Endometrial microvascular endothelial cells (primary cell): ENCODE results near the gene SH3GL2. TPM values are rescaled to one million over a fixed set of nuclear protein-coding genes. Genes with fewer than 3 reads are reported as not detected.
"Not testable (repeated sequence)": the region's sequence is repeated elsewhere in the genome, so short reads cannot be mapped to it uniquely, and the experiment has no call there.

Source experiments
- in situ Hi-C: cut with HindIII; loops from 2 replicates; pipeline ENCODE4 v1.10.0; 2017; ENCODE audit warnings: low sequenced_read_pairs, low pct_unique_long_range_greater_than_20kb; ENCODE audit errors: inconsistent ontology term
- total RNA-seq: library from RNA; depleted of rRNA; stranded (reverse); fragments of >200 nt; gene quantifications from one replicate; pipeline ENCODE4 v1.2.3, GENCODE V29; 2015; ENCODE audit errors: inconsistent ontology term

Gene SH3GL2
- total RNA-seq, 1 donor from 2014 or later: not detected

DNA sequence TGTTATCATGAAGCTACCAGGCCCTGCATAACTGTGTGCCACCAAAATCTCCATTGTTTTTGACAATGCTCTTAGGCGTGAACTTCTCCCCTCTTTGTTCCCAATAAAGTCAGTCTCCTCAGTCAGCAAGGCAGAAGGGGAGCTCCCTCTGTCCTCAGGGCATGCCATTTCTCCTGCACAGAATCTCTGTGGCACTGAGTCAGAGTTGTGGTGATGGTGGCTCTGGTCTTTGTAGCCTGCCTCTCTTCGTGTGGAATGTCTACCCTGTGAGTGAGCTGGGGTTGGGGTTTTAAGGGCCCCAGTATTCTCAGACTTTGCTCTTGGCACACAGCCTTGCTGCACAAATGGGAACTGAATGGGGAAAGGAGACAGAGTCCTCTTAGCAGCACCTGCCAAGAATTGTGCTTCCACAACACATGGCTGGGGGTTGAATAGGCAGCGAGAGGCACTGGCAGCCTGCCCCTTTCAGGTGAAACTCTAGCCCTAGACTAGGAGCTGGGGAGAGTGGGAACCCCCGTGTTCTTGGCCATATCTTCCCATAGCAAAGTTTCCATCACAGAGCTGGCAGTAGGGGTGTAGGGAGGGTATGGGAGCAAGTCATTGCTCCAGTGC, 146.6 kb downstream of the SH3GL2 start:
- in situ Hi-C loops: no loop called here

DNA sequence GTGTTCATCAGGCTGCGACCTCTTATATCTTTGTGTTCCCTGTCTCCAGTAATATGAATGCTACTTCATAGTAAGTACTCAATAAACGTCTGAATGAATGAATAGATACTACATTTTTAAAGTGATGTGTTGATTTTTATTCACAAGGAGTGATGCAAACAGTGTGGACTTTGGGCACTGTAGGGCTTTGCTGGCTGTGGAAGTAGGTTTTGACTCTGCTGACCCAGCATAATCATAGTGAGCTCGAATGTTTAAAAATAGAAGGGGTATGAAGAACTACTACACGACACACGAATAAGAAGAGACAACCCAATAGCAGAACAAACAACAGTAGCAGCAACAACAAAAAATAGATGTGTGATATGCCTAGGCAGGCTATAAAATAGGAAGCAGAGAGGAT, 147.4 kb downstream of the SH3GL2 start:
- in situ Hi-C loops: no loop called here

DNA sequence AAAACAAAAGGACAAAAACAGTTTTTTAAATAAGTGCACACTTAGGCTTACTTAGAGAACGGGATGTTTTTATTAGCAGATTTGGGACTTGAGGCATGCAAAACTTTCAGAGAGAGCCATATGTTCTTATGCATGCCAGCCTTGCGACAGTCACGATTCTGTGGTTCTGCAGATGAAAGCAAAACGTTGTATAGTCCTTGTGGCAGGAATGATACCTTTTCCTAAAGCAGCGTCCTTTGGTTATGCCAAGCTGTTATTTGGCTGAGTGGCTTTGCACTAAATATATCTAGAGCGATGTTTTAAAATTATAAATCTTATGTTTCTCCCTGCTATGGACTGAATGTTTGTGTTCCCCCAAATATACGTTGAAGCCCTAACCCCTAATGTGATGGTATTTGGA, 152.0 kb downstream of the SH3GL2 start:
- in situ Hi-C loops: no loop called here

DNA sequence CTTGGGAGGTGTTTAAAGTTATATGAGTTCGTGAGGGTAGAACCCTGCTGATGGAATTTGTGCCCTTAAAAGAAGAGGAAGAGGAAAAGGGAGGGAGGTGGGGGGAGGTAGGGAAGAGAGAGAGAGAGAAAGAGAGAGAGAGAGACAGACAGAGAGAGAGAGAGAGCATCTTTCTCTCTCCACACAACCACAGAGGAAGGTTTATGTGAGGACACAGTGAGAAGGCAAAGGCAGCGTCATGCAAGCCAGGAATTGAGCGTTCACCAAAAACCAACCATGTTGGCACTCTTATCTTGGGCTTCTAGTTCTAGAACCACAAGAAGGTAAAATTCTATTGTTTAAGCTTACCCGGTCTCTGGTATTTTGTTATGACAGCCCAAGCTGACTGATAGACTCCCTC, 152.4 kb downstream of the SH3GL2 start:
- in situ Hi-C loops: no loop called here

DNA sequence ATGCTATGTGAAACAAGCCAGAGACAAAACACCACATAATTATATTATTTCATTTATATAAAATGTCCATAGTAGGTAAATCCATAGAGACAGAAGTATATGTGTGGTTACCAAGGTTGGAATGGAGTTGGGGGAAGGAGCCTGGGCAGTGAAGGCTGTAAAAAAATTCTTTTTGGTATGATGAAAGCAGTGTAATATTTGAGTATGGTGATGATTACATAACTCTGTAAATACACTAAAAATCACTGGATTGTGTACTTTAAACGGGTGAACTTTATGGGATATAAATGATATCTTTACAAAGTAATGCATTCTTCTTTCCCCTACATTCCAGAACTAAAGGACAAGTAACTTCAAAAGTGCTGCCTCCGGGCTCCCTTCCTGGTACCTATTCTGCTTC, 155.8 kb downstream of the SH3GL2 start:
- in situ Hi-C loops: no loop called here

DNA sequence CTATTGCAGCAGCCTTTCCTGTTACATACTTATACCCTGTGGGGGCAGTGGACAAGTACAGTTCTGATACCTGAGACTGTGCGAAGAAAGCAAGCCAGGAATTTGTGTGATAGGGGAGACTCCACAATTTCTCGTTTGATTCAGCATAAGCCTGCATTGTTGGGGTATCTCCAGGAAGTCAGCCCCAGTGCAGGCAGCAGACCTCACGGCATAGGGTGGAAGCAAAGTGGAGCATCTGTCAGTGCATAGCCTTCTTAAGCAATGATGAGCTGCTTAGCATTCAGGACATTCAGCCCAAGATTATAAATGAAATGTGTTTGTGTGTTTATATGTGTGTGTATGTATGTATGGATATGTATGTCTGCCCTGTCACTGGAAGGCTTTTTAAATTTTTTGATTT, 157.0 kb downstream of the SH3GL2 start:
- in situ Hi-C loops: no loop called here

DNA sequence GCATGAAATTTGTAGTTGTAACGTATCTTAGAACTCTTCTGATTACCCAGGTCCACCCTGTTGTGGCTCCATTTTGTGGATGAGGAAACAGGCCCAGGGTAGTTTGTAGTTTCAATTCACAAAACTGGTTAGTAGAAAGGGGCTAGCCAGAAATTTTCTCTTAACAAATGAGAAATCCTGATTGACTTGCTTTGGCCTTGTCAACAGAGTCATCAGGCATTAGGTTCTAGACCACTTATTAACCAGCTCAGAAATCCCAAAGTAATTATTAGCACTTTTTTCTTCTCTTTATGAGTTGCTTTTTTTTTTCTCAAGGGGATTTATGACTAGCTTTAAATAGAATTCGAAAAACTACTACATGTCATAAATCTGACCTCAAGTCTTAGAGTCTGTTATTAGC, 160.2 kb downstream of the SH3GL2 start:
- in situ Hi-C loops: no loop called here

DNA sequence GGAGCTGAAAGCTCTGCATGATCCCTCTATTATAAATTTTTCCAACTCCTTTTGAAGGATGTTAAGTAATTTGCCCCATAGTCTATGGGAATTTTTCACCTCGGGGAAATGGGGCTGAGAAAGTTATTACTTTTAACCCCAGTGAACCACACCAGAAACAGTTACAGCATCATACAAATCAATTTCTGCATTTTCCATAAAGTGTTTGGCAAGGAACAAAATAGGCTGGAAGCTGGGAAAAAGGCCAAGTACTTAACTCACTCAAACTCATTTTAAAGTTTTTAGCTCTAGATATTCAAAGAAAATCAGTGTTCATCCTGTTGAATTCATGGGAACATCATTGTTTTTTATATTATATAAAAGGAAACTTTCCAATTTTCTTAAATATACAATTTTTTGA, 160.9 kb downstream of the SH3GL2 start:
- in situ Hi-C loops: no loop called here

DNA sequence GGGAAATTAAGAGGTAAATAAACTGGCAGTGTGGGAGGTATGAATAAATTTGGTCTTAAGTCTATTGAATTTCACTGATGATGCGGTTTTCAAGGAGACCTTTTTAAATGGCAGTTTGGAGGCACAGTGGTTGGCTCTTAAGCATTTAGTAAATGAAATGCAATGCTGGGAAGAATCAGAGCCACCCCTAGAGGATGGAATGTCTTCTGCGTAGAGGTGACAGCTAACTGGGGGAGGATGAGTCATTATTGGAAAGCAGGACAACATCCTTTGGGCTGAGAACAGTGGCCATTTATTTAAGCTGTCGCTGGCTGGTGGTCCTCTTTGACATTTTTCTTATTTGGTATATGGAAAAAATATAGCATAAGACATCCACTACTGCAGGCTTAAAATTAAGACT, 163.2 kb downstream of the SH3GL2 start:
- in situ Hi-C loops: no loop called here

DNA sequence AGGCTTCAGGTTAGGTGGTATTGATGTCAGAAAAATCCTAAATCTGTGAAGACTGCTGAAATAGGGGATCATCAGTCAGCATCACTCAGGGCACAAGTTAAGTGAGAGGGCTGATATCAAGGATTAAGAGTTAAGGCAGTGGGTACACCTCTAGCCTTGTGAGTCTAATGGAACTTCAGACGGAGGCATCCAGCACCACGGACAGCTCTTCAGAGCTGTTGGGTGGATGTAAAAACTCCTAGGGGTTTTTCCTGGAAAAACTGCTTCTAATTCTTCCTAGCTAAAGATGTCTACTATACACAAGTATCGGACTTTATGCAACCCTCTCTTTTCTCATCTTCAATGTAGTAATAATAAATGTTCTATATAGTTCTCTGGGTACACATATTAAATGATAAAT, 165.9 kb downstream of the SH3GL2 start:
- in situ Hi-C loops: no loop called here

DNA sequence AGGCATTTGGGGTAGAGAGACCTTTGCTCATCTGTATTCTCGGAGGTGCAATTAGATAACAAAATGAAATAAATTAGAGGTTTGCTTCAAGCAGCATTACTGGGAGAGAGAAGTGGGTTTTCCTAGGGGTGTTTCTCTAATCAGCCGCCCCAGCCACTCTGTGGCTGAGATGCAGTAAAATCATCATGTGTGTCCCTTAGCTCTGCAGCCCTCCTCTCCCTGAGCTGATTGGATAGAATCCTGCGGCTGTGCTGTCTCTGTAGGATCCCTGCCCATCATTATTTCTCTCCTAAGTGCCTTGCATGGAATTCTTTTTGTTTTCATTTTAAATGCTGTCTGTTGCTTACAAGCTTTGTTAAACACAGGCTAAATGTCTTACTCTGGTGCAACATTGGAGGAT, 171.4 kb downstream of the SH3GL2 start:
- in situ Hi-C loops: no loop called here

DNA sequence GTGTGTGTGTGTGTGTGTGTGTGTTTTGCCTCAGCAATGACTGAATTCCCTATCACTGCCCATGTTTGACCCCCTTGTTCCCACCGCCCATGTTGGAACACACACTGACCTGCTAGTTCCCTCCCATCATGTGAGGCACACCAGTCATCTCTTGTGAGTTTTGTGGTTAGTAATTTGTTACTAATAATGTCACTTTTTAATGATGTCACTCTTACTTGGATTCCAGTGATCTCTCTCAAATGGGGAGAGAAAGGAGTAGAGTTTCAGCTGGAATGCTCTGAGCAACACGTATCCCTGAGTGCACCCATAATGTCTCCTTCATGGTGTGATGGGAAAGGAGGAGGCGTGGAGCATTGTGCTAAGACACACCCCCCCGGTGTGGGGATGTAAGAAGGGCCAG, 172.6 kb downstream of the SH3GL2 start:
- in situ Hi-C loops: no loop called here

DNA sequence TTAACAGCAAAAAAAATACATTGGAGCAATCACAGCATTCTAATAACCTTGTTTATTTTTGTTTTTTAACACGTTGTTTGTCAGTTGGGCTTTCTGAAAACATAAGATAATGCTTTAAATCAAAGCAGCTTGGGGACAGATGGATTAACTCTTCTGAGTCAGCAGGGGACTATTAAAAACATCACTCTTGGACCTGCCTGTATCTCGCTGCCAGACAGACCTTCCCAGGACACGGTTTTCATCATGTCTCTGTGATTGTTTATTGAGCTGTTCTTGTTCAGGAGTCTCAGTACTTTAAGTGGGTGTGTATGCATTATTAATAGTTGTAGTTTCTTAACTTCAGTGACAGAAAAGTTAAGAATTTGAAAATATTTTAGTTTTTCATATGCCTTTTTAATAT, 173.2 kb downstream of the SH3GL2 start:
- in situ Hi-C loops: no loop called here

DNA sequence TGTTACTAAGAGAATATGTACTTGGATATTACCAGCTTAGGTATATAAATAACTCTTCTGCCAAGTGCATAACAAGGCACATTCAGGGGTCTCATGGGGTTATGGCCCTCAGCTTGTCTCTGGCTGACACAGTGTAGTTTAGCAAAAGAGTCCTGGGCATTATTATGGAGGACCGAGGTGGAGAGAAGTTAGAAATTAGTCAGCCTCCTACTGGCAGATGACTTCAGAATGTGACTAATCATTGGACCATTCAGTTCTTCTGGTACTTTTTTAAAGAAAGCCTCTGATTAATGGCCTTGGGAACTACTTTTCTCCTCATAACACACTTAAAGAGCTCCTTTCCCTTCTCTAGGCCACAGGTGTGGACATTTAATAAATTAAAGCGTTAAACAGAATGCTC, 178.9 kb downstream of the SH3GL2 start:
- in situ Hi-C loops: no loop called here

DNA sequence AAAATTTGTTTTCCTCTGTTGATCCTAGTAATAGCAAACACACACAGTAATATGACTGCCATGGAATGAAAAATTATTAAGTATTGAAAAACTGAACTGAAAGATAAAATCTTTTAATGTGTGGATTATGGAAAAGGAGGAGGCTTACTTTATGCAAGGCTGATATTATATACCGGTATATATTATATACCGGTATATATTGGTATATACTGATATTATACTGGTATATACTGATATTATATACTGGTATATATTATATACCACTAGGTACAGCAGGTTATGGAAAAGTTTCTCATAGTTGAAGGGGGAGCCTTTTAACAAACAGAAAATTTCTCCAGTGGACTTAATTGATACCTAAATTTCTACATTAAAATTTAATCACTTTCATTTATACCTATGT, 181.4 kb downstream of the SH3GL2 start:
- in situ Hi-C loops: no loop called here

DNA sequence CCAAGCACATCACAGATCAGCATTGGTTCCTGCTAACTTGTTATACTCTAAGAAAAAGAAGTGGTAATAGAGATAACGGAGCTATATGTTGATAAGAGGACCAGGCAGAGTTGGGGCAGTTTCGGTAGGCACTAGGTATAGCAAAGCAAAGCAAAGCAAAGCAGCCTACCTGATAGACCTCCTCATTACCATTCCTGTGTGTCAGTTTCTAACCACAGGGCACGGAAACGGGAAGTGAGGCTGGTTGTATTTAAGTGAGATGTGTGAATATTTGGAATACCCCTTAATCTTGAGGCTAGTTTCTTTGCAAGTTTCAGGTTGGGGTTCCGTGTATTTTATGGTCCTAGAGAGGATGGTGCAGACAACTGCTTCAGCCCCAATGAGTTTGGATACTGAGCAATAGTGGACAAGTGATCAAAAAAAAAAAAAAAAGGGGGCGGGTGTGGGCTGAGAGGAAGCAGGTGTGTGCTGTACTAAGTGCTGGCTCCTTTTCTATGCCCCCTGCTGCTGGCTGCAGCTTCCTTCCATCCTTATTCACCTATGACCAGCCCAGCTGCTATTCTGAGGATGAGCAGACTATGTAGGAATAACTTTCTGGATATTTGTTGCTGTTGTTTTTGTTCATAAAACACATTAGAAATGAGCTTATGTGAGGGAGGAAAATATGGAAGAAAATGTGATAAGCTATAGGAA, 183.3 kb downstream of the SH3GL2 start:
- in situ Hi-C loops: no loop called here

DNA sequence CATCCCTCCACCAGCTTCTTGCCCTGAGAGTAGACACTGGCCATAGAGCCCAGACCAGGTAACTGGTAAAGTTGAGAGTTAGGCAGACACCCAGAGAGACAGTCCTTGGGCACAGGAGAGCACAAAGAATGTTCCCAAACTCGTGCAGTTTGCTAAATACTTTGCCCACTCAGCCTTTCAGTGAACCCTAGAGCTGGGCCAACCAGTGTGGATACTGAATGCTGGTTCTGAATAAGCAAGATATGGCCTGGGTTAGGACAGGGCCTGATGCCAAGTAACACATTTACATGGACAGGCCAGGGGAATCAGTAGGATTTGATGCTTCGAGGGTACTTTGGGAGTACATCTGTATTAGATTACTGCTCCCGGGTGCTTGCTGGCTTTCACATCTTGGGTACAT, 185.4 kb downstream of the SH3GL2 start:
- in situ Hi-C loops: no loop called here

DNA sequence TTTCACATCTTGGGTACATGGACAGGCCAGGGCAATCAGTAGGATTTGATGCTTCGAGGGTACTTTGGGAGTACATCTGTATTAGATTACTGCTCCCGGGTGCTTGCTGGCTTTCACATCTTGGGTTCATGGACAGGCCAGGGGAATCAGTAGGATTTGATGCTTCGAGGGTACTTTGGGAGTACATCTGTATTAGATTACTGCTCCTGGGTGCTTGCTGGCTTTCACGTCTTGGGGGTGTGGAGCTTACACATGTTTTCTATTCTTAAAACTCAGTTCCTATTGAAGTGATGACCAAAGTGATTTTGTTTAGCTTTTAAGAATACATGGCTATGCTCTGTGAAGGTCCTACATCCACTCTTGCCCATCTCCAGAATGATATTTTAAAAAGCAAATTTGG, 186.3 kb downstream of the SH3GL2 start:
- in situ Hi-C loops: not testable (repeated sequence)

DNA sequence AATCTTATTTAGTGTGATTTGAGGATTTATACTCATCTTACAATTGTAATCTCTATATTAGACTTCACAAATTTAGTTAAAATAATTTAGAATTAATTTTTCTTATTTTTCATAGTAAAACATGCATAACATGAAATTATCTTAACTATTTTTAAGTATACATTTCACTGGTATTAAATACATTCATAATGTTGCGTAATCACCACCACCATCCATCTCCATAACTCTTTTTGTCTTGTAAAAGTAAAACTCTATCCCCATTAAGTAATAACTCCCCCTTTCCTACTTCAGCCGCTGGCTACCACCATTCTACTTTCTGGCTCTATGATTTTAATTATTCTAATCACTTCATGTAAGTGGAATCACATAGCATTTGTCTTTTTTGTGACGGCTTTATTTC, 193.4 kb downstream of the SH3GL2 start:
- in situ Hi-C loops: no loop called here

DNA sequence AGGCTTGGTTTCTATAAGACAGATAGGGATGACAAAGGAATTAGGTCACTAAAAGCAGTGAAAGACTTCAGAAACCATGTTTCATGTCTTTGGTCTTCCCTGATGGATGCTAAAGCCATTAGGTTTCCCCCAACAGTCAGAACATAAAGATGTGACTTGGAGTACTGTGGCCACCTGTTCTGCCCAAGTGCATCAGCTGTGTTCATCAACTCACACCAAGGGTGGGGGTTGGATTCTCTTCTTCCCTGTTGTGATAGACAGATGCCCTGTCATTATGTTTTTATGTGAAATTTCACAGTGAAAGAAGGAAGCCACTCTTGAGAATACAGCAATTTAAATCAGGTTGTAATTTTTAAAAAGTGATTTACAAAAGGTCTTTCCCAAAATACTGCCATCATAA, 196.8 kb downstream of the SH3GL2 start:
- in situ Hi-C loops: no loop called here

DNA sequence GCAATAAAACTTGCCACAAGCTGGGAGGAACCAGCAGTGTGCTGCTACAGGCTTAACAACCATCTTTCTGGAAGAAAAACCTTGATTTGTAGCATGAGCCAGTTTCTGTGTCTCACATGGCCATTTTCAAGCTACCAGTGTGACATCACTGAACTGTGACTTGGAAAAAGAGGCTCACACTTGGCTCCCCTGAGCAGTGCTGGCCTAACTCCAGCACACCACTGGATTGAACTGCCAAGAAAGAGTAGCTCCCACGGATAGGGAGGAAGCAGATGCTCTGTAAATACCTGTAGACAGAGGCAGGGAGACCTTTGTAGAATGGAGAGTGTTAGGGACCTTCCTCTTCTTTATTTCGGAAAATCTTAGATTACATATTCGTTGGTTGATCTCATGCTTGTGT, 197.9 kb downstream of the SH3GL2 start:
- in situ Hi-C loops: no loop called here
